DMS79 (cell line): ENCODE measurements around the gene DUSP1.

ENCODE experiments used
- DNase-seq: peaks from one replicate; lab custom pipeline; 2025; lab: John Stamatoyannopoulos, UW

The DUSP1 gene

DNA sequence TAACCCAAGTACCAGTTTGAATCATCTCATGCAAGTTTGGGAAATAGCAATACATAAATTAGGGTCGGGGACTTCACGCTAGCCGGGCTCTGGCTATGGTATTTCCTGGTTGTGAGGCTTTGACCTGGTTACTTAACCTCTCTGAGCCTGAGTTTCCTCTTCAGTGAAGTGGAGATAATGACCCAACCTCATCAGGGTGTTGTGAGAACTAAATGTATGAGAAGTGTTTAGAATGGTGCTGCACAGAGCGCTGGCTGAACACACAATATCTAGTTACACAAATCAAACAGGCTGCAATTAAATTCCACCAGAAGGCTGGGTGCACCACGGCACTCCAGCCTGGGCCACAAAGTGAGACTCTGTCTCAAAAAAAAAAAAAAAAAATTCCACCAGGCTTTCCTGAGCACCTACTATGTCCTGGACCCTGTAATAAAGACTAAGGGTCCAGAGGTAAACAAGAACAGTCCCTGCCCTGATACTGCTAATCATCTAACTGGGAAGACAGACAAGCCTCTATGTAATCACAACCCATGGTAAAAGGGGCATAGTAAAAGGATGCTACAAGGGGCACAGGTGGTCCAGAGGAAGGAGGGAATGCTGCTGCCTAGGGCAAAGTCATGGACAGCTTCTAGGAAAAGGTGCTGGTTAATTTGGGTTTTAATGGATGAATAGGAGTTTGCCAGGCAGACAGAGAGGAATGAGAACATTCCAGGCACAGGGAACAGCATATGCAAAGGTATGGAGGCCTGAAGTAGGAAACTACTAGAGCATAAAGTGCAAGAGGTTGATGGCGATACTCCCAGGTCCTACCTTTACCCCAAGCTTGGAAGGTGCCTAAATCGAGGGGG lies 27.7 kb downstream of the DUSP1 start:
- DNase-seq = no peak

DNA sequence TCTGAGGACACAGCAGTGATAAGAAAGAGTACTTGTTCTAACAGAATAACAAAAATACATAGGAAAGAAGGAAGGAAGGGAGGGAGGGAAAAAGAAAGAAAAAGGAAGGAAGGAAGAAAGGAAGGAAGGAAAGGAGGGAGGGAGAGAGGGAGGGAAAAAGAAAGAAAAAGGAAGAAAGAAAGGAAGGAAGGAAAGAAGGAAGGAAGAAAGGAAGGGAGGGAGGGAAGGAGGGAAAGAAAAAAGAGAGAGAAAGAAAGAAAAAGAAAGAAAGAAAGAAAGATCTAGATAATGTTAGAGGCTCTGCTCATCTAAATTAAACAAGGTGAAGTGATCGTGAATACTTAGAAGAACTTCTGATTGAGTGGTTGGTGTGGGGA lies 29.8 kb downstream of the DUSP1 start:
- no peak for DNase-seq

- no peak for DNase-seq
Observed at GRCh38 chr5:172740428-172741205, 30.4 kb downstream of the DUSP1 start.

- DNase-seq = no peak
Observed at GRCh38 chr5:172739375-172739774, 31.6 kb downstream of the DUSP1 start.

- no peak for DNase-seq
Observed at GRCh38 chr5:172736508-172737135, 34.4 kb downstream of the DUSP1 start.

GRCh38 chr5:172735141-172735831 lies 35.7 kb downstream of the DUSP1 start:
- no peak for DNase-seq

GRCh38 chr5:172733974-172734346 lies 37.0 kb downstream of the DUSP1 start:
- no peak for DNase-seq

- DNase-seq = no peak
Observed at GRCh38 chr5:172733131-172733973, 37.6 kb downstream of the DUSP1 start.

DNA sequence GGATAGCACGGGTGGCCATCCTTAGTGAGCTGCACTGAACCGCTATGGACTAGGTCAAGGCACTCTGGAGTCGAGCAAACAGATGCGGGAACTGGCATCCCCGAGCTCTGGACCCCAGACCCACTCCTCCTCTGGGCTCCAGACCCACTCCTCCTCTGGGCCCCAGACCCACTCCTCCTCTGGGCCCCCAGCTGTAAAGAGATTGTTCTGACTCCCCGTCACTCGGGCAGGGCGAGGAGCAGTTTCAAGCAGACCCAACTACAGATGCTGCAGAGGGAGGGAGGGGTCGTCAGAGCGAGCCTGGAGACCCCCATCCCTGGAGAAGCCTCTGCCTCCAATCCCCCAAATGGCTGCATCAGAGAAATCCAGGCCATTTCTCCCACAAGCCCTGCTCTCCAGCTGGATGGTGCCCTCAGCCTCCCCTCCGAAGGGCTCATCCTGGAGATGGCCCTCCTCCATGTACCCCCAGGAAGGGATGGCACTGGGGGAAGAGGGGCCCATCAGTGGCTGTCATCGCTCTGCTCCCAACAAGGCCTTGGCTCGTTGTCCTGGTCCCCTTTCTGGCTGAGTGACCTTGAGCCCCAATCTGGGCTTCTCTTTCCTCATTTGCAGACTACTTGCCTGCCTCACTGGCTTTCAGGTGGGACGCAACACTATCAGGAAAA lies 38.7 kb downstream of the DUSP1 start:
- no peak for DNase-seq

DNA sequence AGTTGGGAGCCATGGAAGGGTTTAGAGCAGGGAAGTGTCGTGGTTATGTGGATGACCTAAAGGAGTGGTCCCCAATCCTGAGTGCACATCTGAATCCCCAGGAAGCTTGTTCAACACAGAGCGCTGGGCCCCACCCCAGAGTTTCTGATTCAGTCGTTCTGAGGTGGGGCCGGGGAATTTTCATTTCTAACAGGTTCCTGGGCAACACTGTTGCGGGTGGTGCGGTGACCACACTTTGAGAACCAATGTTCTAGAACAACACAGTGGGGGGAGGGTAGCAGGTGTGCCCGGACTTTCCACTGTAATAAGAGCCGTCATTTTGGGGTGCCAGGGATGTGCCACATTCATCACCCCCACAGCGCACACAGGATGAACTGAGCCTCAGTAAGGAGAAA lies 39.3 kb downstream of the DUSP1 start:
- DNase-seq = no peak

DNA sequence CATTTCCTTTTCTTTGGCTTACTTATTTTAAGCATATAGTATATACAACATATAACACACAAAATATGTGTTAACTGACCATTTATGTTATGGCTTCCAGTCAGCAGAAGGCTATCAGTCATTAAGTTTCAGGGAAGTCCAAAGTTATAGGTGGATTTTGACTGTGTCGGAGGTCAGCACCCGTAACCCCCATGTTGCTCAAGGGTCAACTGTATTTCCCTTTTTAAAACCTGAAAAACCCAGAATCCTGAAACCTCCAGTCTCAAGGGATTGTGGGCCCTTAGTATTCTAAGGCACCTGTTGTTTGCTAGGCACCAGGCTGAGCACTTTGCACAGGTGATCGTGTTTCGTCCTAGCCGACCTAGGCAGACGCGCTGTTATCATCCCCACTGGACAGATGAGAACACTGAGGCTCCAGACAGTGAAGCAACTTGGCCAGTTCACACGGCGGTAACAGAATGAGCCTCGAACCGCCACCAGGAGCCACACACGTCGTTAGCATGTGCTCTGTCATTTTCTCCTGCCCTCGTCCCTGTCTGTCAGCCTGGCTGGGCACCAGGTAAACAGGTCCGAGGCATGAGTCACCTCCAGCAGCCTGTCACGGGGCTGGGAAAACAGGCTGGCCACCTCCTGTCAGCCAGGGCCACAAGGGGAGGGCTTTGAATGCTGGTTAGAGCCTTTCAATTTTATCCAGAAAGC lies 39.9 kb downstream of the DUSP1 start:
- DNase-seq = no peak

DNA sequence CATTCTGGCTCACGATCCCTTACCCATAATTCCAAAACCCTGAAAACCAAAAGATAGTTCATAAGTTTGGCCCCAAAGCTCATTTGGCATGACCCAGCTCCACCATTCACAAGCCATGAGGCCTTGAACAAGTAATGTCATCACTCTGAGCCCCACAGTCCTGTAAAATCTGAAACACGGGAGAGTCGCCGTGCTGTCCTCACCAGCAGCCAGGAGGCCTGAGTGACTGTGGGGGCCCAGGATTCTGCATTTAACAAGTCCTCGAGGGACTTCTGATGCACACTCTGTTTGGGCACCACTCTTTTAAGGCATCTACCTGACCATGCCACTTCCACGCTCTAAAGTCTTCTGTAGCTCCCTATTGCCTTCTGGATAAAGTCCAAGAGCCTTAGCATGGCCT lies 40.8 kb downstream of the DUSP1 start:
- DNase-seq = no peak

DNA sequence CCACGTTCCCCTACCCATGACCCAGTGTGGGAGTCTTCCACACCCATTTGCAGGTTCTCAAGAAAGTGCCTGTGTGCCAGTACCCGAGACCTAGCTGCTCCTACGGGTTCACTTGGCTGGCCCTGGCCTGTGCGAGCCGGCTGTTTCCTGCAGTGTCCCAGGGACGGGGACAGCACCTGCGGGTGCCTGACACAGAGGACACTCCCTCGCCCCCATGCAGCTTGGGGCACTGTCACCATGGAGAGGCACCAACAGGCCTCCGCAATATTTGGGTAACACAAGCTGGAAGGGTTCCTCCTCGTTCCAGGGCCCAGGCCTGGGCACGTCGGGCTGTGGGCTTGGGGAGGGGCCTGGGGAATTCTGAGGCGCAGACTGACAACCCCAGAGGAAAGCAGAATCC lies 41.4 kb downstream of the DUSP1 start:
- no peak for DNase-seq

- no peak for DNase-seq
Observed at GRCh38 chr5:172728481-172729241, 42.3 kb downstream of the DUSP1 start.

DNA sequence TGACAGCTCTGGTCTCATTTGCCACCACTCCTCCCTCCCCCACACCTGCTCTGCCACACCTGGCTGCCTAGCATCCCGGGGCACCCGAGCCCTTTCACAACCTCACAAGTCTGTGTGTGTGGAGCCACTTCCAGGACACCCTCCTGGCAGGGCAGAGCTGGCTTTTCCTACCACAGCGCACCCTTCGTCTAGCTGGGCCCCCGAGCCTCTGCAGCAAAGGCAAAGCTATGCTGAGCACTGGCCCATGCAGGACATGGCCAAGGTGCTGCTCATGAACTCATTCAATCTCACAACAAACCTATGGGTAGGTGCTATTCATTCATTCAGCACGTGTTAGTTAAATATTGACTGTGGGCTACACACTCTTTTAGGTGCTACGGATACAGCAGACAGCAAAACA lies 43.4 kb downstream of the DUSP1 start:
- no peak for DNase-seq

DNA sequence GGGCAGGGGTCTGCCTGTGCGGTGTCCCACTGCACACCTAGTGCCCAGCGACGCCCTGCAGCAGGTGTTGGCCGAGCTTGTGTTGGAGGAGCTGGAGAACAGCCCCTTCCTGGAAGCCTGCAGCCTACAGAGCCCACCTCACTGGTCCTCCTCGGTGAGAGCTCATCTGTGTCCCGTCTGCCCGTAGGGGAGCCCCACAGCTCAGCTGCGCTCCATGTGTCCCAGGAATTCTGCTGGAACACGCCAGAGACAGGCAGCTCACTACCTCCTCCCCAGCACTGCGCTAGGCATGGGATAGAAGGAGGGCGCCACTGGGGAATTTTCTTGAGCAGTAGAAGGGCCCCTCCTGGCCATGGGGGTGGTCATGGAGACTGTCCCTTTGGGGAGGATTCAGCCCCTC lies 44.0 kb downstream of the DUSP1 start:
- DNase-seq = no peak

- DNase-seq = no peak
Observed at GRCh38 chr5:172725785-172726184, 45.2 kb downstream of the DUSP1 start.

DNA sequence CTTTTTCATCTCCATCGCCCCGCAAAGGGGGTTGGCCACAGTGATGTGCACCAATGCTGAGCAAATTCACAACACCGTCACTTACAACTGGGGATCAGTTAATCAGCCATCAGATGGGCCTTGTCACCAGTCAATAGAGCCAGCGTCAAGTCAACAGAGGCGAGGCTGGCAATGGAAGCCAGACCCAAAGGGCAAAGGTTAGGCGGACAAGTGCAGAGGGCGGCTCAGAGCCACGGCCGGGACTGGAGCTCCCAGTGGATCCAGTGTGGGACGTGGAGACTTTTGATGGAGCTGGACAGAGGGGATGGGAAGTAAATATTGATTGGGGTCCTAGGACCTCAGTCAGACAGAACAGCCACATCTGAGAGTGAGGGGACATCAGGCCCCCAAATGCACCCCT lies 45.7 kb downstream of the DUSP1 start:
- no peak for DNase-seq
